ENCODE results near the gene ZSCAN12.

GRCh38 chr6:28390688-28391087, 8.9 kb downstream of the ZSCAN12 start:
- TF ChIP-seq EP300 (IDR thresholded peaks at IDR 0.05; ENCODE audit: low read depth): no peak
- TF ChIP-seq, protein P1, sequence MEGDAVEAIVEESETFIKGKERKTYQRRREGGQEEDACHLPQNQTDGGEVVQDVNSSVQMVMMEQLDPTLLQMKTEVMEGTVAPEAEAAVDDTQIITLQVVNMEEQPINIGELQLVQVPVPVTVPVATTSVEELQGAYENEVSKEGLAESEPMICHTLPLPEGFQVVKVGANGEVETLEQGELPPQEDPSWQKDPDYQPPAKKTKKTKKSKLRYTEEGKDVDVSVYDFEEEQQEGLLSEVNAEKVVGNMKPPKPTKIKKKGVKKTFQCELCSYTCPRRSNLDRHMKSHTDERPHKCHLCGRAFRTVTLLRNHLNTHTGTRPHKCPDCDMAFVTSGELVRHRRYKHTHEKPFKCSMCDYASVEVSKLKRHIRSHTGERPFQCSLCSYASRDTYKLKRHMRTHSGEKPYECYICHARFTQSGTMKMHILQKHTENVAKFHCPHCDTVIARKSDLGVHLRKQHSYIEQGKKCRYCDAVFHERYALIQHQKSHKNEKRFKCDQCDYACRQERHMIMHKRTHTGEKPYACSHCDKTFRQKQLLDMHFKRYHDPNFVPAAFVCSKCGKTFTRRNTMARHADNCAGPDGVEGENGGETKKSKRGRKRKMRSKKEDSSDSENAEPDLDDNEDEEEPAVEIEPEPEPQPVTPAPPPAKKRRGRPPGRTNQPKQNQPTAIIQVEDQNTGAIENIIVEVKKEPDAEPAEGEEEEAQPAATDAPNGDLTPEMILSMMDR (IDR thresholded peaks at IDR 0.05): no peak
- no peak for TF ChIP-seq POLR2A (IDR thresholded peaks at IDR 0.05)
